CD4-positive, alpha-beta T cell treated with Interleukin-15 for 1 hour (primary cell): ENCODE data around the gene MLLT3.

Experiments used
- DNase-seq: peaks from one replicate; pipeline ENCODE4 v3.0.0-alpha.2; 2020

The MLLT3 gene

GRCh38 chr9:20407013-20407412 lies 215.3 kb downstream of the MLLT3 start:
- no peak for DNase-seq

GRCh38 chr9:20406344-20406743 lies 216.0 kb downstream of the MLLT3 start:
- DNase-seq, result no peak

- no peak for DNase-seq
Measured at GRCh38 chr9:20405616-20406015, 216.7 kb downstream of the MLLT3 start.

- no peak for DNase-seq
Measured at GRCh38 chr9:20405078-20405477, 217.2 kb downstream of the MLLT3 start.

GRCh38 chr9:20404192-20404813 lies 218.0 kb downstream of the MLLT3 start:
- DNase-seq, result no peak

- DNase-seq, result no peak
Measured at GRCh38 chr9:20403346-20403745, 219.0 kb downstream of the MLLT3 start.

- no peak for DNase-seq
Measured at GRCh38 chr9:20402273-20402875, 219.9 kb downstream of the MLLT3 start.

GRCh38 chr9:20398536-20399338 lies 223.6 kb downstream of the MLLT3 start:
- no peak for DNase-seq

- DNase-seq, result no peak
Measured at GRCh38 chr9:20397348-20397747, 225.0 kb downstream of the MLLT3 start.

- no peak for DNase-seq
Measured at GRCh38 chr9:20396509-20396908, 225.8 kb downstream of the MLLT3 start.

- DNase-seq, result no peak
Measured at GRCh38 chr9:20395651-20396050, 226.6 kb downstream of the MLLT3 start.

GRCh38 chr9:20394969-20395368 lies 227.3 kb downstream of the MLLT3 start:
- DNase-seq, result no peak

- no peak for DNase-seq
Measured at GRCh38 chr9:20391208-20391607, 231.1 kb downstream of the MLLT3 start.

- no peak for DNase-seq
Measured at GRCh38 chr9:20390400-20390799, 231.9 kb downstream of the MLLT3 start.

- no peak for DNase-seq
Measured at GRCh38 chr9:20387062-20387461, 235.2 kb downstream of the MLLT3 start.

GRCh38 chr9:20384642-20385041 lies 237.7 kb downstream of the MLLT3 start:
- no peak for DNase-seq

GRCh38 chr9:20382460-20383071 lies 239.7 kb downstream of the MLLT3 start:
- DNase-seq, result no peak

GRCh38 chr9:20380546-20380945 lies 241.8 kb downstream of the MLLT3 start:
- no peak for DNase-seq

GRCh38 chr9:20379804-20380225 lies 242.5 kb downstream of the MLLT3 start:
- no peak for DNase-seq

GRCh38 chr9:20378851-20379250 lies 243.4 kb downstream of the MLLT3 start:
- DNase-seq, result no peak

- no peak for DNase-seq
Measured at GRCh38 chr9:20377790-20378189, 244.5 kb downstream of the MLLT3 start.

GRCh38 chr9:20376731-20377375 lies 245.4 kb downstream of the MLLT3 start:
- DNase-seq, result no peak

GRCh38 chr9:20376042-20376441 lies 246.3 kb downstream of the MLLT3 start:
- DNase-seq, result no peak
